Measurements from ENCODE around the gene RASD1.

DNA sequence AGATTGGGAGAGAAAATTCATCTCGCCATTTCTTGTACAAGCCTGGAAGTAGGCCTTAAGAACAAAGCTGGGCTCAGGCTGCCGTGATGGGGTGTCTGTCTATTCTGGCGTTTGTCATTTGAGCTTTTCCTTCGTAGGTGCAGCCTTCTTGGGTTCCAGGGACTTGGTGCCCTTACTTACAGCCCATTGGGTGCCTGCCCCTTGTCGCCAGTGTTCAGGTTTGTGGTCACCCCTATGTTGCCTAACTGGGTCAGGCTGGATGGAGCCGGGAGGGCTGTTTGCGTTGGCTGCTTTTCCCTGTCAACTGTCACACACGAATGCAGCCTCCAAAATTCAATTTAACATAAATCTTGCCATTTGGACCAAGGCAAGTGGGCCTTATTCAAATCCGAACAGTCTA is 43.1 kb downstream of the RASD1 start:
- no peak for TF ChIP-seq POLR2A (IDR thresholded peaks at IDR 0.05; ENCODE audit: low read depth, low read length)
- no peak for TF ChIP-seq TAF1 (IDR thresholded peaks at IDR 0.05; ENCODE audit: low read depth, low read length)

Measured in GM12891 (cell line).